Urothelium cell line (cell line): ENCODE data around the gene RFX4.

Experiments
- DNase-seq: peaks from one replicate; pipeline ENCODE4 v3.0.0; 2011; ENCODE audit warnings: low spot score, mixed read lengths
- FAIRE-seq: peaks from 2 replicates; lab custom pipeline; 2011; peaks lifted over from hg19 to GRCh38; lab: Jason Lieb, UNC

RFX4 gene

DNA sequence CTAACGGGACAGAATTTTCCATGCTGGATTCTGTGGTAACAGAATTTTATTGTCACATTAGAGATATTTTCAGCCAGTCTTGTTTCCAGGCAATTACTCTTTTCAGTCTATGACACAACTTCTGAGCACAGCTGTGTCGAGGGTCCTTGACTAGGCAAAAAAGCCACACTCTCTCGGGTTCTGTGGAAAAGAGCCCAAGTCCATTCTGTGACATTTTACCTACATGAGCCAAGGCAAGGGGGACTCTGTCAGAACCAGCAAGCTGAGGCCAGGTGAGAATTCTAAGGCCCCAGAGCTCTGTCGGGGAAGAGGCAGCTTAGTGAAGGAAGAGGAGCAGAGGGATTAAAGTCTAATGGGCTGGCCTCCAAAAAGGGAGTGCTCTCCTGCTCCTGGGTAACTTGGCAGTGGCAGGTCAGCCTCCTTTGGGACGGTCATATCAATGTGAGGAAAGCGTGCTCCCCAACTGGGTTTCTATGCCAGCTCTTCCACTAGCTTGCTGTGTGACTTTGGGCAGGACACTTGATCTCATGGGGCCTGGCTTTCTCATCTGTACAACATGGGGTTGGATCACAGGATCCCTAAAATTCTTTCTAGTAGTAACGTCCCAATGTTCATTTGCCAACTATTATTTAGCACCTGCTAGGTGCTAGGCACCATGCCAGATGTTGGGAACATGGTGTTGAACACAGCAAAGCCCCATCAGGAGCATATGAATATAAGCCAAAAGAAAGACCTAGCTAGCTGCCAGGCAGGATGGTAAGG, 175.7 kb downstream of the RFX4 start:
- FAIRE-seq (no peak), DNase-seq (no peak)

DNA sequence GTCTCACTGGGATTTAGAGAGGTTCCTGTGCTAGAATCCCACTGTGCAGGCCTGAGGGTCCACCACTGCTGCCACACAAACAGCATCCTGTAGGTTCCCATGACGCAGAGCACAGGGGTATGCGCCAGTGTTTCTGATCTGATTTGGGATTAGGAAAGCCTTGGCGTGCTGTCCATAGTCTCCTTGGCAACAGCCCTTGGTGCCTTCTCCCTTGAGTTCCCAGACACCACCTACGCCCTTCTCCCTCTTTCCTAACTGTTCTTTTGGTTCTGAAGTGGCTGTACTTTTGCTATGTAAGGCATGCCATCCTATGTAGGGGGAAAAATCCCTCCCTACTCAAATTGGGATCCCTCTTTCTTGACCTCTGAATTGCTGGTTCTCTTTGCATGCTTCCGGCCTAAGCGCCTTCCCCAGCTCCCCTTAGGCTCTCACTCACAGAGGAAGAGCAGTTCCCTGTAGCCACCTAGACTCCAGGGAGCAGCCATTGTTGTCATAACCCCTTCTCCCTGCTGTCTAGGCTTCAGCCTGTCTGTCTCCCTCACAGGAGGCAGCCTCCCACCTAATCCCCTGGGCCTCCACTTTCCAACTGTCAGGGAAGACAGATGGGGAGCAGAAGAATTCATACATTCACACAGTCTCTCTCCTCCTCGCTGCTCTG, 176.9 kb downstream of the RFX4 start:
- DNase-seq (no peak), FAIRE-seq (no peak)

GRCh38 chr12:106760184-106760531, 177.4 kb downstream of the RFX4 start:
- FAIRE-seq (no peak), DNase-seq (no peak)

DNA sequence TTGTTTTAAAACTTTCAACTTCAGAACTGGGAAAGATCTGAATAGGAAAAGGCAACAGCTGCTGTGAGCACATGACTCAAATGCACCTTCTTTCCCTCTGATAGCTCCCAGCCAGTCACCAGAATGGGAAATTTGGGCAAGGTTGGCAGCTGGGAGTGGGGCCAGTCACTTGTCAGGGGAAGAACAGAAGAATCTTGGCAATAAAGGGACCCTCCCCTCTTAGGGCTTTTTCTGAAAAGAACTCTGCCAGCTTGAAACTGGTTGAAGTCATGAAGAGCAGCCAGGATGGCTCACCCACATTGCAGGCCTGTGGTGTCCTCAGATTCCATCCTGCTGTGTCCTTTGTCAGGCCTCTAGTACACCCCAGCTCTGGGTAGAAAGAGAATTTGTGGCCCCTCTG, 181.4 kb downstream of the RFX4 start:
- FAIRE-seq (no peak), DNase-seq (no peak)

GRCh38 chr12:106764738-106765137, 181.9 kb downstream of the RFX4 start:
- DNase-seq = no peak
- no peak for FAIRE-seq

DNA sequence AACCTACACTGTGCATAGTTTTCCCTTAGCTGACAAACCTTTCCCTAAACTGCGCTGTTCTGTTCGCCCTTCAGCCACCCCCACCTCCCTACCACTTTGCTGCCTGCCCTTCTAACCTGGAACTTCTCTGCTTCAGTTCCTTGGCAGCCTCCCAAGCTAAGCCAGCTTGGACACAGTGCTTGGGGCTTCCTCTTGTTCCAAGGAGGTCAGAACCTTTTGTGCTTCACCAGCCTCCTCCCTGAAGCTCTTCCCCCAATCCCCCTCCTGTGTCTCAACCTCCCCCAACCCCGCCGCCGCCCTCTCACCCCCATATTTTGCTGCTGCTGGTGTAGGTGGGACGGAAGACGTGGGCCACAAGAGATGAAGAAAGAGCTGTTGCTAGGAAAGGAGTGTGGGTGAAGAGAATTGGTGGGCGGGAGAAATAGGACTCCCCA, 183.6 kb downstream of the RFX4 start:
- DNase-seq (no peak), FAIRE-seq (no peak)

- DNase-seq = no peak
- FAIRE-seq = no peak
Observed at GRCh38 chr12:106767206-106767605, 184.4 kb downstream of the RFX4 start.

- FAIRE-seq (no peak), DNase-seq (peak; percentile 15)
Observed at GRCh38 chr12:106767954-106768822, 185.4 kb downstream of the RFX4 start.

DNA sequence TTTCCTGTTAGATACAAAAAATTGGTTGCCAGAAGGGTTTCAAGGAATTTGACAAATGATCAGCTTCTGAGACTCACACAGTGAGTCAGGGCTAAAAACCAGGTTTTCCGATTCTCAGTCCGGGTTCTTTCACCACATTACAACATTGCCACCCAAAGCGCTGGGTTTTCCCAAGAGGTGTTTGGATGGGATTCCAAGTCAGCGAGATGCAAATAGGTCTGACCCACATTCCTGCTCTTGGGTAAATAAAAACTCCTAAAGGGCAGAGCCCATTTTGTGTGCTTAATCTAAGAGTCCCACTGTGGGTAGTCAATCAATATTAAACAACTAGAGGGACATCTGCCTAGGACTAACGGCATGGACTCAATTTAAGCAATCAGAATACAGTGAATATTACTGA, 186.3 kb downstream of the RFX4 start:
- no peak for FAIRE-seq
- no peak for DNase-seq

- FAIRE-seq (no peak), DNase-seq (no peak)
Observed at GRCh38 chr12:106769546-106769945, 186.7 kb downstream of the RFX4 start.

- DNase-seq = no peak
- FAIRE-seq = no peak
Observed at GRCh38 chr12:106771425-106771824, 188.6 kb downstream of the RFX4 start.

GRCh38 chr12:106773286-106774004, 190.6 kb downstream of the RFX4 start:
- FAIRE-seq = no peak
- DNase-seq = no peak

DNA sequence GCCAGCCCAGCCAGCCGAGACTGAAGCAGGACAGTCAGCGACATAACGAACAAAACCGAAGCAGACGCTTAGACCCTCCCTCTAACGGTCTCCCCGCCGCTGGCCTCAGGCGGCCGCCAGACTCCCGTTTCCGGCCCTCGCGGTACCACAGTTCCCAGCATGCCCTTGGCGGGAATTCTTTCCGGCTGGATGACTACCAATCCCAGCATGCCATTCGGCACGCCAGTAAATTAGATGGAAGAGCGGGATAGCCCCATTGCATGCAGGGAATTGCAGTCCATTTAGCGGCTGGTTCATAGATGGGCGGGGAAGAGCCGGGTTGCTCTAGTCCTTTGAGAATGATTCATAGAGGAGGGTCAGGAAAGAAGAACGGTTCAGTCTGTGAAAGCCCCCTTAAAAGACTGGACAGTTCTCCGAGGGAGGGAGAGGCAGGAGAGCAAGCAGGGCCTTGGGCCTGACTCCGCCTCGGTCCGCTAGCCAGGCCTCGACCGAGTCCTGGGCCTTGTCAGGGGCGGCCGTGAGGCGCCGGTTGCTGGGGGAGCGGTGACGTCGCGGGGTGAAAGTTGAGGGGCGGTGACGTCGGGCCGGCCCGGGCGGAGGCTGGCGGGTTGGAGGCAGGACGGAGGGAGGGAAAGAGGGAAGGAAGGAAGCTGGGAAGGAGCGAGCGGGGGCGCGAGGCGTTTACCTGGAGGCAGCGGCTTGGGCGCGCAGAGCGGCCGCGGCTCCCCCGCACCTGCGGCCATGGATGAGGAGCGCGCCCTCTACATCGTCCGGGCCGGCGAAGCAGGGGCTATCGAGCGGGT, 191.4 kb downstream of the RFX4 start, which contains the start of gene RIC8B:
TSS of gene RIC8B (plus strand) at position 678 of the 803 bp plus-strand sequence. CDS start at position 742, 64 bp downstream.
- FAIRE-seq (no peak), DNase-seq (peak; percentile 91)

- DNase-seq (no peak), FAIRE-seq (no peak)
Observed at GRCh38 chr12:106774808-106775524, 192.2 kb downstream of the RFX4 start.

GRCh38 chr12:106776897-106777296, 194.1 kb downstream of the RFX4 start:
- FAIRE-seq = no peak

GRCh38 chr12:106780010-106780631, 197.3 kb downstream of the RFX4 start:
- DNase-seq (no peak), FAIRE-seq (no peak)

More at GRCh38 chr12:106776897-106777296, 194.1 kb downstream of the RFX4 start:
- no peak for DNase-seq

GRCh38 chr12:106782619-106783018, 199.8 kb downstream of the RFX4 start:
- DNase-seq (no peak), FAIRE-seq (no peak)

GRCh38 chr12:106783515-106783914, 200.7 kb downstream of the RFX4 start:
- FAIRE-seq = no peak

DNA sequence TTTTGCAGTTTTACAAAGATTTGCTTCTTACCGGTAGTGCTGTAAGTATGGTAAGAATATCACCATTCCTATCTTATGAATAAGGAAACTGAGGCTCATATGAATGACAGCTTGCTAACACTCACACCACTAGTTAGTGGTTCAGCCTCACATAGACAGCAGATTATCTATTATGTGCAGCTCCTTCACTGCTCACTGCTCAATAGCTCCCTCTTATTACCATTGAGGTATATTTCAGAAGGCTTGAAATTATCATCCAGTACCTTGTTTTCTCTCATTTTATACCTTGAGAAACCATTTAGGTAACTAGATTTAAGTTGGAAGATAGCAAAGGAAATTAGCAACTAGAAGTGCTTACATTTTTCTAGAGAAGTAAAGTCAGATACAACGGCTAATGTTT, 207.2 kb downstream of the RFX4 start:
- no peak for DNase-seq
- FAIRE-seq = no peak

More at GRCh38 chr12:106783515-106783914, 200.7 kb downstream of the RFX4 start:
- no peak for DNase-seq
